ENCODE results near the gene PCNX4. TPM values are rescaled to one million over a fixed set of nuclear protein-coding genes. Genes with fewer than 3 reads are reported as not detected.

The PCNX4 gene
- total RNA-seq, 2 experiments from 2014 or later = 49.1 to 54.4 TPM

- H3K36me3 ChIP-seq (ENCODE audit: insufficient read depth, low read length) = no peaks in the 10 kb centered on the region; the same call in 1 of the 2 replicates
- peak overlapping the region; percentile 96 for H3K27ac ChIP-seq (ENCODE audit: low read depth, low read length, poor library complexity, severe bottlenecking)
- intact Hi-C loops (cut with micrococcal nuclease; ENCODE audit: unreplicated experiment) = loop anchor here (1.0 to 5.0 kb wide), 4 partner anchors 43 to 144 kb away; partner anchors contain the start of gene PCNX4
- BruUV-seq (replicated peaks) = no TSS peak
- TF ChIP-seq CTCF (conservative IDR thresholded peaks at IDR 0.05; ENCODE audit: low read length) (no peak), EZH2phosphoT487 (IDR thresholded peaks at IDR 0.05; ENCODE audit: borderline replicate concordance, low read depth, low read length) (no peak)
- H3K9me2 ChIP-seq (ENCODE audit: insufficient read depth, low read length) = no peaks in the 10 kb centered on the region
- H3K4me1 ChIP-seq (ENCODE audit: insufficient read depth, low read length, poor library complexity, severe bottlenecking) = peaks cover 44% of the 10 kb centered on the region
- H3K4me2 ChIP-seq (ENCODE audit: low read length) = peak overlapping the region; percentile 84
- no peaks in the 10 kb centered on the region for H3K79me2 ChIP-seq (ENCODE audit: insufficient read depth, low read depth, low read length)
- DNase-seq (ENCODE audit: low spot score) = peak; percentile 78
- POLR2A ChIA-PET = interaction anchor here (0.5 to 5.0 kb wide), 20 partner anchors 10 to 1045 kb away, joined by 3 to 49 read pairs (median 4); partner anchors contain the start of genes DHRS7 and PPM1A
- CTCF ChIA-PET (ENCODE audit: unreplicated experiment) = interaction anchor here (0.6 to 1.2 kb wide), 2 partner anchors 45 to 519 kb away, joined by 3 to 4 read pairs; partner anchors contain the start of gene SIX4
- H2AFZ ChIP-seq (ENCODE audit: low read length) = peak overlapping the region; percentile 70
- H4K20me1 ChIP-seq (ENCODE audit: insufficient read depth, low read length) = no peaks in the 10 kb centered on the region
- peaks cover 14% of the 10 kb centered on the region; the same call in 1 of the 2 replicates for H3K9me3 ChIP-seq (ENCODE audit: low read length)
- peak overlapping the region; percentile 52 for H3K4me3 ChIP-seq (ENCODE audit: low read depth, low read length, poor library complexity, severe bottlenecking)
Observed at GRCh38 chr14:60204843-60205774, 113.4 kb downstream of the PCNX4 start.

GRCh38 chr14:60206249-60206670, 114.5 kb downstream of the PCNX4 start:
- TF ChIP-seq EZH2phosphoT487 (IDR thresholded peaks at IDR 0.05; ENCODE audit: borderline replicate concordance, low read depth, low read length) = no peak
- no TSS peak for BruUV-seq (replicated peaks)
- CTCF ChIA-PET (ENCODE audit: unreplicated experiment) = no interaction called here

GRCh38 chr14:60206837-60207533, 115.3 kb downstream of the PCNX4 start:
- Histone ChIP-seq H3K79me2 (ENCODE audit: insufficient read depth, low read depth, low read length) (no peaks in the 10 kb centered on the region), H3K4me3 (ENCODE audit: low read depth, low read length, poor library complexity, severe bottlenecking) (no peak overlapping the region), H3K36me3 (ENCODE audit: insufficient read depth, low read length) (no peaks in the 10 kb centered on the region; the same call in 1 of the 2 replicates), H4K20me1 (ENCODE audit: insufficient read depth, low read length) (no peaks in the 10 kb centered on the region), H3K9me2 (ENCODE audit: insufficient read depth, low read length) (no peaks in the 10 kb centered on the region), H3K4me2 (ENCODE audit: low read length) (no peak overlapping the region), H2AFZ (ENCODE audit: low read length) (no peak overlapping the region), H3K9me3 (ENCODE audit: low read length) (no peaks in the 10 kb centered on the region; the same call in 1 of the 2 replicates), H3K27ac (ENCODE audit: low read depth, low read length, poor library complexity, severe bottlenecking) (no peak overlapping the region), H3K4me1 (ENCODE audit: insufficient read depth, low read length, poor library complexity, severe bottlenecking) (peaks cover 53% of the 10 kb centered on the region)
- ChIA-PET CTCF (ENCODE audit: unreplicated experiment) (interaction anchor here (0.6 kb wide), 1 partner anchor 14 kb away, joined by 3 read pairs; no protein-coding TSS in a partner anchor), POLR2A (interaction anchor here (0.7 to 5.0 kb wide), 3 partner anchors 35 to 1197 kb away, joined by 3 to 49 read pairs (median 4); partner anchors contain the start of gene PPM1A)
- intact Hi-C loops (cut with micrococcal nuclease; ENCODE audit: unreplicated experiment) = no loop called here
- BruUV-seq (replicated peaks) = no TSS peak
- DNase-seq (ENCODE audit: low spot score) = no peak
- TF ChIP-seq EZH2phosphoT487 (IDR thresholded peaks at IDR 0.05; ENCODE audit: borderline replicate concordance, low read depth, low read length) = no peak
- no peak for TF ChIP-seq CTCF (conservative IDR thresholded peaks at IDR 0.05; ENCODE audit: low read length)

More at GRCh38 chr14:60206249-60206670, 114.5 kb downstream of the PCNX4 start:
- peak overlapping the region; percentile 70; the same call in 1 of the 2 replicates for H2AFZ ChIP-seq (ENCODE audit: low read length)
- no peak for DNase-seq (ENCODE audit: low spot score)
- POLR2A ChIA-PET = interaction anchor here (0.6 to 5.0 kb wide), 7 partner anchors 9 to 1198 kb away, joined by 3 to 49 read pairs (median 6); partner anchors contain the start of gene PPM1A
- no peaks in the 10 kb centered on the region for H3K79me2 ChIP-seq (ENCODE audit: insufficient read depth, low read depth, low read length)
- intact Hi-C loops (cut with micrococcal nuclease; ENCODE audit: unreplicated experiment) = no loop called here
- peaks cover 5% of the 10 kb centered on the region; the same call in 1 of the 2 replicates for H3K9me3 ChIP-seq (ENCODE audit: low read length)
- H4K20me1 ChIP-seq (ENCODE audit: insufficient read depth, low read length) = no peaks in the 10 kb centered on the region
- peak overlapping the region; percentile 96 for H3K27ac ChIP-seq (ENCODE audit: low read depth, low read length, poor library complexity, severe bottlenecking)
- no peaks in the 10 kb centered on the region for H3K9me2 ChIP-seq (ENCODE audit: insufficient read depth, low read length)
- no peaks in the 10 kb centered on the region; the same call in 1 of the 2 replicates for H3K36me3 ChIP-seq (ENCODE audit: insufficient read depth, low read length)
- H3K4me2 ChIP-seq (ENCODE audit: low read length) = peak overlapping the region; percentile 84
- H3K4me3 ChIP-seq (ENCODE audit: low read depth, low read length, poor library complexity, severe bottlenecking) = no peak overlapping the region
- peaks cover 50% of the 10 kb centered on the region for H3K4me1 ChIP-seq (ENCODE audit: insufficient read depth, low read length, poor library complexity, severe bottlenecking)

All from OCI-LY7 (cell line).